GM12874 (cell line): ENCODE data around the gene AP3D1.

Source experiments
- CTCF ChIP-seq: IDR thresholded peaks from 2 replicates; pipeline ENCODE4 v1.5.1; 2011; ENCODE audit warnings: low read depth, mild to moderate bottlenecking, control low read depth, low read length, moderate library complexity; ENCODE audit not compliant: insufficient read depth

Gene AP3D1

GRCh38 chr19:2056837-2057192, 94.6 kb downstream of the AP3D1 start:
- no peak for TF ChIP-seq CTCF

- no peak for TF ChIP-seq CTCF
Measured at GRCh38 chr19:2055931-2056836, 95.2 kb downstream of the AP3D1 start.

- no peak for TF ChIP-seq CTCF
Measured at GRCh38 chr19:2054763-2055162, 96.6 kb downstream of the AP3D1 start.

GRCh38 chr19:2053601-2054389, 97.6 kb downstream of the AP3D1 start:
- TF ChIP-seq CTCF, result no peak

GRCh38 chr19:2051773-2052704, 99.3 kb downstream of the AP3D1 start:
- TF ChIP-seq CTCF, result no peak

- peak; percentile 69 for TF ChIP-seq CTCF
Measured at GRCh38 chr19:2050991-2051772, 100.2 kb downstream of the AP3D1 start, which contains the start of gene MKNK2. Gene MKNK2 (minus strand): TSS chr19:2051244. CDS start chr19:2050851, 393 bp downstream.
